ENCODE results near the gene KCNJ15. TPM values are rescaled to one million over a fixed set of nuclear protein-coding genes. Genes with fewer than 3 reads are reported as not detected.

Gene KCNJ15
- total and polyA plus RNA-seq, 10 of the 15 experiments (the other 5 are each of a cell fraction or from before 2014, with no cell fraction given), result 0.05 to 2.7 (median 0.33) TPM; not detected in 6

DNA sequence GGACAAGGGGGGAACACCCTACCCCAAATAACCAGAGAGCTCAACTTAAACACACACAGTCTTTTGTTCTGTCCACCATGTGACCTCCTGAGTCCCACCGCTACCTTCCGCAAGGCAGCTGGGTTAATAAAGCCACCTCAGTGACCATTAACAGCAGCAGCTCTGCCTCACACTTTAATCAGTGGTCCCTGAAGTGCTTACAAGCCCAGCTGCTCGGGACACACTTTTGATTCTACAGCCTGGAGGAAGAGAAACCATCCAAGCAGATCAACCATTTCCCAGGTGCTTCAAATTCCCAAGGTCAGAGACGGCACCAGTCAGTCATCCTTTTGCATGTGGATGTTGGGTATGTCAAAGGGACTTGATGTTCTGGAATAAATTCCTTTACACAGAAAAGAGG lies 70.1 kb downstream of the KCNJ15 start:
- no TSS peak for BruUV-seq (replicated peaks)
- no peak overlapping the region for H3K4me2 ChIP-seq (ENCODE audit: control insufficient read depth, insufficient read depth)
- no peaks in the 10 kb centered on the region for H3K27me3 ChIP-seq (replicated peaks in 1 of 2; ENCODE audit: control insufficient read depth in 2 of 2, insufficient read depth in 2 of 2, low read length in 1 of 2)
- no peaks in the 10 kb centered on the region for H3K79me2 ChIP-seq (ENCODE audit: control insufficient read depth, insufficient read depth, low read length)
- 53% methylated on average over 4 of the region's 4 CpGs for WGBS (ENCODE audit: insufficient coverage, insufficient replicate concordance, low lambda C conversion rate, missing lambda C conversion rate)
- no peak overlapping the region for H3K9ac ChIP-seq (ENCODE audit: control insufficient read depth, insufficient read depth, low read length)
- no peak overlapping the region for H2AFZ ChIP-seq (ENCODE audit: control insufficient read depth, low read depth, low read length)
- ATAC-seq (no peak), FAIRE-seq (no peak), DNase-seq (ENCODE audit: low read depth, low spot score) (no peak)
- ChIA-PET RAD21 (ENCODE audit: unreplicated experiment) (interaction anchor here (0.6 kb wide), 1 partner anchor 107 kb away, joined by 3 read pairs; no protein-coding TSS in a partner anchor), CTCF (interaction anchor here (0.8 kb wide), 1 partner anchor 26 kb away, joined by 3 read pairs; no protein-coding TSS in a partner anchor), SMC1A (ENCODE audit: uncharacterized antibody, unreplicated experiment) (no interaction called here), POLR2A (no interaction called here)
- intact Hi-C loops (cut with micrococcal nuclease; ENCODE audit: unreplicated experiment) (loop anchor here (5.0 kb wide), 1 partner anchor 85 kb away; no protein-coding TSS in a partner anchor), in situ Hi-C loops (cut with MboI) (no loop called here)
- H3K9me3 ChIP-seq (replicated peaks; ENCODE audit: control insufficient read depth, insufficient read depth, low read length), result no peaks in the 10 kb centered on the region; the same call in 2 of the 3 replicates
- H4K20me1 ChIP-seq (ENCODE audit: control insufficient read depth, insufficient read depth), result no peaks in the 10 kb centered on the region
- H3K4me3 ChIP-seq, result no peak overlapping the region
- H3K4me1 ChIP-seq (ENCODE audit: control insufficient read depth, insufficient read depth, low read length), result no peaks in the 10 kb centered on the region
- H3K27ac ChIP-seq (ENCODE audit: control insufficient read depth, insufficient read depth), result no peak overlapping the region
- TF ChIP-seq, protein P1, sequence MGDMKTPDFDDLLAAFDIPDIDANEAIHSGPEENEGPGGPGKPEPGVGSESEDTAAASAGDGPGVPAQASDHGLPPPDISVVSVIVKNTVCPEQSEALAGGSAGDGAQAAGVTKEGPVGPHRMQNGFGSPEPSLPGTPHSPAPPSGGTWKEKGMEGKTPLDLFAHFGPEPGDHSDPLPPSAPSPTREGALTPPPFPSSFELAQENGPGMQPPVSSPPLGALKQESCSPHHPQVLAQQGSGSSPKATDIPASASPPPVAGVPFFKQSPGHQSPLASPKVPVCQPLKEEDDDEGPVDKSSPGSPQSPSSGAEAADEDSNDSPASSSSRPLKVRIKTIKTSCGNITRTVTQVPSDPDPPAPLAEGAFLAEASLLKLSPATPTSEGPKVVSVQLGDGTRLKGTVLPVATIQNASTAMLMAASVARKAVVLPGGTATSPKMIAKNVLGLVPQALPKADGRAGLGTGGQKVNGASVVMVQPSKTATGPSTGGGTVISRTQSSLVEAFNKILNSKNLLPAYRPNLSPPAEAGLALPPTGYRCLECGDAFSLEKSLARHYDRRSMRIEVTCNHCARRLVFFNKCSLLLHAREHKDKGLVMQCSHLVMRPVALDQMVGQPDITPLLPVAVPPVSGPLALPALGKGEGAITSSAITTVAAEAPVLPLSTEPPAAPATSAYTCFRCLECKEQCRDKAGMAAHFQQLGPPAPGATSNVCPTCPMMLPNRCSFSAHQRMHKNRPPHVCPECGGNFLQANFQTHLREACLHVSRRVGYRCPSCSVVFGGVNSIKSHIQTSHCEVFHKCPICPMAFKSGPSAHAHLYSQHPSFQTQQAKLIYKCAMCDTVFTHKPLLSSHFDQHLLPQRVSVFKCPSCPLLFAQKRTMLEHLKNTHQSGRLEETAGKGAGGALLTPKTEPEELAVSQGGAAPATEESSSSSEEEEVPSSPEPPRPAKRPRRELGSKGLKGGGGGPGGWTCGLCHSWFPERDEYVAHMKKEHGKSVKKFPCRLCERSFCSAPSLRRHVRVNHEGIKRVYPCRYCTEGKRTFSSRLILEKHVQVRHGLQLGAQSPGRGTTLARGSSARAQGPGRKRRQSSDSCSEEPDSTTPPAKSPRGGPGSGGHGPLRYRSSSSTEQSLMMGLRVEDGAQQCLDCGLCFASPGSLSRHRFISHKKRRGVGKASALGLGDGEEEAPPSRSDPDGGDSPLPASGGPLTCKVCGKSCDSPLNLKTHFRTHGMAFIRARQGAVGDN (IDR thresholded peaks at IDR 0.05), result no peak
- TF ChIP-seq SMARCA5 (IDR thresholded peaks at IDR 0.05), result no peak
- TF ChIP-seq MTA2 (IDR thresholded peaks at IDR 0.05; ENCODE audit: low read depth), result no peak
- TF ChIP-seq, protein P2, sequence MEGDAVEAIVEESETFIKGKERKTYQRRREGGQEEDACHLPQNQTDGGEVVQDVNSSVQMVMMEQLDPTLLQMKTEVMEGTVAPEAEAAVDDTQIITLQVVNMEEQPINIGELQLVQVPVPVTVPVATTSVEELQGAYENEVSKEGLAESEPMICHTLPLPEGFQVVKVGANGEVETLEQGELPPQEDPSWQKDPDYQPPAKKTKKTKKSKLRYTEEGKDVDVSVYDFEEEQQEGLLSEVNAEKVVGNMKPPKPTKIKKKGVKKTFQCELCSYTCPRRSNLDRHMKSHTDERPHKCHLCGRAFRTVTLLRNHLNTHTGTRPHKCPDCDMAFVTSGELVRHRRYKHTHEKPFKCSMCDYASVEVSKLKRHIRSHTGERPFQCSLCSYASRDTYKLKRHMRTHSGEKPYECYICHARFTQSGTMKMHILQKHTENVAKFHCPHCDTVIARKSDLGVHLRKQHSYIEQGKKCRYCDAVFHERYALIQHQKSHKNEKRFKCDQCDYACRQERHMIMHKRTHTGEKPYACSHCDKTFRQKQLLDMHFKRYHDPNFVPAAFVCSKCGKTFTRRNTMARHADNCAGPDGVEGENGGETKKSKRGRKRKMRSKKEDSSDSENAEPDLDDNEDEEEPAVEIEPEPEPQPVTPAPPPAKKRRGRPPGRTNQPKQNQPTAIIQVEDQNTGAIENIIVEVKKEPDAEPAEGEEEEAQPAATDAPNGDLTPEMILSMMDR (IDR thresholded peaks at IDR 0.05 in 2 of 3, conservative IDR thresholded peaks at IDR 0.05 in 1 of 3; ENCODE audit: control insufficient read depth in 2 of 3, extremely low read depth in 1 of 3, insufficient read depth in 1 of 3, low read depth in 3 of 3, low read length in 3 of 3), result no peak
- TF ChIP-seq YY1 (IDR thresholded peaks at IDR 0.05; ENCODE audit: low read depth, low read length), result no peak
- no peak for TF ChIP-seq ZNF217 (IDR thresholded peaks at IDR 0.05)
- TF ChIP-seq SMAD1 (IDR thresholded peaks at IDR 0.05; ENCODE audit: low read depth, partially characterized antibody), result no peak
- no peak for TF ChIP-seq KDM1A (IDR thresholded peaks at IDR 0.05; ENCODE audit: borderline replicate concordance)
- TF ChIP-seq ATF7 (IDR thresholded peaks at IDR 0.05; ENCODE audit: low read depth), result no peak
- TF ChIP-seq, protein P3, sequence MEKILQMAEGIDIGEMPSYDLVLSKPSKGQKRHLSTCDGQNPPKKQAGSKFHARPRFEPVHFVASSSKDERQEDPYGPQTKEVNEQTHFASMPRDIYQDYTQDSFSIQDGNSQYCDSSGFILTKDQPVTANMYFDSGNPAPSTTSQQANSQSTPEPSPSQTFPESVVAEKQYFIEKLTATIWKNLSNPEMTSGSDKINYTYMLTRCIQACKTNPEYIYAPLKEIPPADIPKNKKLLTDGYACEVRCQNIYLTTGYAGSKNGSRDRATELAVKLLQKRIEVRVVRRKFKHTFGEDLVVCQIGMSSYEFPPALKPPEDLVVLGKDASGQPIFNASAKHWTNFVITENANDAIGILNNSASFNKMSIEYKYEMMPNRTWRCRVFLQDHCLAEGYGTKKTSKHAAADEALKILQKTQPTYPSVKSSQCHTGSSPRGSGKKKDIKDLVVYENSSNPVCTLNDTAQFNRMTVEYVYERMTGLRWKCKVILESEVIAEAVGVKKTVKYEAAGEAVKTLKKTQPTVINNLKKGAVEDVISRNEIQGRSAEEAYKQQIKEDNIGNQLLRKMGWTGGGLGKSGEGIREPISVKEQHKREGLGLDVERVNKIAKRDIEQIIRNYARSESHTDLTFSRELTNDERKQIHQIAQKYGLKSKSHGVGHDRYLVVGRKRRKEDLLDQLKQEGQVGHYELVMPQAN (conservative IDR thresholded peaks at IDR 0.05), result no peak
- no peak for TF ChIP-seq CBFB (IDR thresholded peaks at IDR 0.05; ENCODE audit: low read depth)
- TF ChIP-seq ETV6 (conservative IDR thresholded peaks at IDR 0.05 in 1 of 2, IDR thresholded peaks at IDR 0.05 in 1 of 2; ENCODE audit: borderline replicate concordance in 1 of 2, low read depth in 1 of 2), result no peak
- TF ChIP-seq, protein P4, sequence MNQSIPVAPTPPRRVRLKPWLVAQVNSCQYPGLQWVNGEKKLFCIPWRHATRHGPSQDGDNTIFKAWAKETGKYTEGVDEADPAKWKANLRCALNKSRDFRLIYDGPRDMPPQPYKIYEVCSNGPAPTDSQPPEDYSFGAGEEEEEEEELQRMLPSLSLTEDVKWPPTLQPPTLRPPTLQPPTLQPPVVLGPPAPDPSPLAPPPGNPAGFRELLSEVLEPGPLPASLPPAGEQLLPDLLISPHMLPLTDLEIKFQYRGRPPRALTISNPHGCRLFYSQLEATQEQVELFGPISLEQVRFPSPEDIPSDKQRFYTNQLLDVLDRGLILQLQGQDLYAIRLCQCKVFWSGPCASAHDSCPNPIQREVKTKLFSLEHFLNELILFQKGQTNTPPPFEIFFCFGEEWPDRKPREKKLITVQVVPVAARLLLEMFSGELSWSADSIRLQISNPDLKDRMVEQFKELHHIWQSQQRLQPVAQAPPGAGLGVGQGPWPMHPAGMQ (IDR thresholded peaks at IDR 0.05; ENCODE audit: borderline replicate concordance), result no peak
- TF ChIP-seq, protein P5, sequence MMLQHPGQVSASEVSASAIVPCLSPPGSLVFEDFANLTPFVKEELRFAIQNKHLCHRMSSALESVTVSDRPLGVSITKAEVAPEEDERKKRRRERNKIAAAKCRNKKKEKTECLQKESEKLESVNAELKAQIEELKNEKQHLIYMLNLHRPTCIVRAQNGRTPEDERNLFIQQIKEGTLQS (IDR thresholded peaks at IDR 0.05; ENCODE audit: borderline replicate concordance, extremely low read depth, low read depth, low read length), result no peak
- TF ChIP-seq KLF5 (IDR thresholded peaks at IDR 0.05; ENCODE audit: partially characterized antibody), result no peak
- H3K36me3 ChIP-seq (ENCODE audit: control insufficient read depth in 2 of 2, insufficient read depth in 2 of 2, low read length in 1 of 2), result no peaks in the 10 kb centered on the region

Data from GM12878 (cell line).